Vagina (tissue), 2 donors: ENCODE data around the gene PCYT2. TPM values are rescaled to one million over a fixed set of nuclear protein-coding genes. Genes with fewer than 3 reads are reported as not detected.

Source experiments
- DNase-seq, 2 donors: peaks; one replicate each; pipeline ENCODE4 v3.0.0-alpha.2; 2017; ENCODE audit errors: extremely low spot score in 2 of 2
- H3K27ac ChIP-seq: fragments of 200-600 bp; sonication (generic); one replicate; pipeline ENCODE4 v1.5.1; 2019
- H3K27me3 ChIP-seq: fragments of 200-600 bp; sonication (generic); one replicate; pipeline ENCODE4 v1.5.1; 2019
- H3K36me3 ChIP-seq, 2 donors: fragments of 200-600 bp; sonication (generic); one replicate each; pipeline ENCODE4 v1.5.1; 2017 to 2019
- H3K4me1 ChIP-seq: fragments of 200-600 bp; sonication (generic); one replicate; pipeline ENCODE4 v1.5.1; 2019
- H3K4me3 ChIP-seq, 2 donors: fragments of 200-600 bp; sonication (generic); 1 replicate in 1 of 2; 2 replicates in 1 of 2; pipeline ENCODE4 v1.5.1; 2016 to 2019
- H3K9me3 ChIP-seq: fragments of 200-600 bp; sonication (generic); one replicate; pipeline ENCODE4 v1.5.1; 2019
- CTCF ChIP-seq, 3 experiments: fragments of 450-650 bp in 2 of 3; fragments of 200-600 bp in 1 of 3; sonication (generic) in 1 of 3; IDR thresholded peaks; one replicate each; pipeline ENCODE4 v1.5.1; 2017 to 2019; ENCODE audit warnings: antibody characterized with exemption in 3 of 3, mild to moderate bottlenecking in 2 of 3, moderate library complexity in 2 of 3
- POLR2A ChIP-seq, 2 donors: fragments of 450-650 bp; IDR thresholded peaks; one replicate each; pipeline ENCODE4 v1.6.1; 2017; ENCODE audit warnings: antibody characterized with exemption in 2 of 2, mild to moderate bottlenecking in 2 of 2, moderate library complexity in 2 of 2
- POLR2AphosphoS5 ChIP-seq, 2 donors: sonication (generic); formaldehyde crosslinking; IDR thresholded peaks; one replicate each; pipeline ENCODE4 v1.9.0; 2017; ENCODE audit warnings: antibody characterized with exemption in 2 of 2, mild to moderate bottlenecking in 2 of 2, low read depth in 1 of 2; ENCODE audit not compliant: insufficient read depth in 1 of 2
- intact Hi-C: fragments of 100-400 bp; cut with DNase I; formaldehyde crosslinking; loops from one replicate; pipeline ENCODE4 v1.15.1; 2023
- total RNA-seq: library from RNA; depleted of rRNA; stranded (reverse); fragments of >200 nt; gene quantifications from one replicate; pipeline ENCODE4 v1.2.3, GENCODE V29; 2016

PCYT2 gene
- total RNA-seq, 1 donor from 2014 or later: 28.0 TPM

- DNase-seq: no peak
- no peak for TF ChIP-seq POLR2AphosphoS5 (IDR thresholded peaks at IDR 0.05; ENCODE audit: insufficient read depth in 1 of 2, low read depth in 1 of 2)
- Histone ChIP-seq H3K4me3 (no peak overlapping the region), H3K36me3 (peaks cover 0 to 29% of the 10 kb centered on the region in 2 donors), H3K9me3 (no peaks in the 10 kb centered on the region), H3K4me1 (peaks cover 15% of the 10 kb centered on the region), H3K27ac (no peak overlapping the region), H3K27me3 (no peaks in the 10 kb centered on the region)
- intact Hi-C loops: no loop called here
Measured at GRCh38 chr17:81903415-81903831, 7.8 kb downstream of the PCYT2 start.

GRCh38 chr17:81902653-81903414 lies 8.4 kb downstream of the PCYT2 start:
- H3K36me3 ChIP-seq: peaks cover 0 to 35% of the 10 kb centered on the region in 2 donors
- no peaks in the 10 kb centered on the region for H3K27me3 ChIP-seq
- peak overlapping the region; percentile 33 to 51 for H3K4me3 ChIP-seq
- no peaks in the 10 kb centered on the region for H3K9me3 ChIP-seq
- peaks cover 15% of the 10 kb centered on the region for H3K4me1 ChIP-seq
- intact Hi-C loops: no loop called here
- DNase-seq: no peak
- H3K27ac ChIP-seq: no peak overlapping the region
- TF ChIP-seq CTCF (IDR thresholded peaks at IDR 0.05) (no peak), POLR2A (IDR thresholded peaks at IDR 0.05) (no peak), POLR2AphosphoS5 (IDR thresholded peaks at IDR 0.05; ENCODE audit: insufficient read depth in 1 of 2, low read depth in 1 of 2) (no peak)

GRCh38 chr17:81902023-81902652 lies 9.1 kb downstream of the PCYT2 start, which contains the start of gene NPB:
NPB (plus strand) TSS chr17:81902238; CDS start chr17:81902278, 40 bp downstream.
- no peaks in the 10 kb centered on the region for H3K27me3 ChIP-seq
- peaks cover 15% of the 10 kb centered on the region for H3K4me1 ChIP-seq
- H3K9me3 ChIP-seq: no peaks in the 10 kb centered on the region
- TF ChIP-seq POLR2A (IDR thresholded peaks at IDR 0.05) (no peak), CTCF (IDR thresholded peaks at IDR 0.05) (no peak), POLR2AphosphoS5 (IDR thresholded peaks at IDR 0.05; ENCODE audit: insufficient read depth in 1 of 2, low read depth in 1 of 2) (no peak)
- no peak within 1 kb of the TSS for H3K27ac ChIP-seq
- intact Hi-C loops: no loop called here
- DNase-seq: no peak
- H3K36me3 ChIP-seq: peaks cover 0 to 36% of the 10 kb centered on the region in 2 donors
- H3K4me3 ChIP-seq: peak within 1 kb of the TSS; percentile 33 to 51

GRCh38 chr17:81901167-81902022 lies 9.8 kb downstream of the PCYT2 start:
- H3K36me3 ChIP-seq: peaks cover 0 to 41% of the 10 kb centered on the region in 2 donors
- H3K4me1 ChIP-seq: peaks cover 15% of the 10 kb centered on the region
- H3K27ac ChIP-seq: no peak overlapping the region
- peak overlapping the region; percentile 33 to 51 for H3K4me3 ChIP-seq
- H3K27me3 ChIP-seq: no peaks in the 10 kb centered on the region
- intact Hi-C loops: no loop called here
- no peak for DNase-seq
- no peak for TF ChIP-seq CTCF (IDR thresholded peaks at IDR 0.05)
- TF ChIP-seq POLR2A (IDR thresholded peaks at IDR 0.05): no peak
- no peak for TF ChIP-seq POLR2AphosphoS5 (IDR thresholded peaks at IDR 0.05; ENCODE audit: insufficient read depth in 1 of 2, low read depth in 1 of 2)
- no peaks in the 10 kb centered on the region for H3K9me3 ChIP-seq

- Histone ChIP-seq H3K4me1 (peaks cover 15% of the 10 kb centered on the region), H3K36me3 (peaks cover 0 to 52% of the 10 kb centered on the region in 2 donors), H3K27ac (no peak overlapping the region), H3K9me3 (no peaks in the 10 kb centered on the region), H3K4me3 (no peak overlapping the region), H3K27me3 (no peaks in the 10 kb centered on the region)
- TF ChIP-seq POLR2A (IDR thresholded peaks at IDR 0.05) (no peak), CTCF (IDR thresholded peaks at IDR 0.05) (no peak), POLR2AphosphoS5 (IDR thresholded peaks at IDR 0.05; ENCODE audit: insufficient read depth in 1 of 2, low read depth in 1 of 2) (no peak)
- intact Hi-C loops: no loop called here
- DNase-seq: no peak
Measured at GRCh38 chr17:81900181-81900820, 10.9 kb downstream of the PCYT2 start.
